HepG2 (cell line): ENCODE data around the gene KLRC4. TPM values are rescaled to one million over a fixed set of nuclear protein-coding genes. Genes with fewer than 3 reads are reported as not detected.

Experiments used
- ARHGAP35 ChIP-seq: sonication (generic); formaldehyde crosslinking; IDR thresholded peaks from 2 replicates; pipeline ENCODE4 v1.9.0; 2022; ENCODE audit warnings: mild to moderate bottlenecking, inconsistent platforms, moderate library complexity, missing genetic modification reagents, borderline replicate concordance
- ARNT2 ChIP-seq: sonication (generic); formaldehyde crosslinking; IDR thresholded peaks from 2 replicates; pipeline ENCODE4 v1.8.0; 2022; ENCODE audit warnings: mild to moderate bottlenecking, low read depth, missing genetic modification reagents, moderate library complexity
- CENPBD1 ChIP-seq: sonication (generic); formaldehyde crosslinking; IDR thresholded peaks from 2 replicates; pipeline ENCODE4 v1.8.0; 2022; ENCODE audit warnings: missing genetic modification reagents, low read depth, mild to moderate bottlenecking, borderline replicate concordance
- CHCHD3 ChIP-seq: sonication (generic); formaldehyde crosslinking; IDR thresholded peaks from 2 replicates; pipeline ENCODE4 v1.8.0; 2022; ENCODE audit warnings: mild to moderate bottlenecking, missing genetic modification reagents, moderate library complexity
- EEA1 ChIP-seq: sonication (generic); formaldehyde crosslinking; IDR thresholded peaks from 2 replicates; pipeline ENCODE4 v1.5.1; 2020; ENCODE audit warnings: mild to moderate bottlenecking, missing genetic modification reagents, borderline replicate concordance
- NR2F1 ChIP-seq, 2 experiments: fragments of 450-650 bp in 1 of 2; formaldehyde crosslinking in 1 of 2; IDR thresholded peaks; 2 replicates each; pipeline versions ENCODE4 v1.5.0 to v1.6.1; 2016 to 2020; ENCODE audit warnings: mild to moderate bottlenecking in 1 of 2, missing compliant biosample characterization in 1 of 2, missing genetic modification reagents in 1 of 2, moderate library complexity in 1 of 2
- RCOR2 ChIP-seq: IDR thresholded peaks from 2 replicates; pipeline ENCODE4 v1.6.1; 2016; ENCODE audit warnings: missing biosample characterization, missing genetic modification reagents
- RERE ChIP-seq: IDR thresholded peaks from 2 replicates; pipeline ENCODE4 v1.6.1; 2016; ENCODE audit warnings: low read depth, missing genetic modification reagents, missing compliant biosample characterization
- SALL2 ChIP-seq: sonication (generic); formaldehyde crosslinking; IDR thresholded peaks from 2 replicates; pipeline ENCODE4 v1.8.1; 2023; ENCODE audit warnings: mild to moderate bottlenecking, missing genetic modification reagents, inconsistent platforms
- SP4 ChIP-seq: sonication (generic); formaldehyde crosslinking; IDR thresholded peaks from 2 replicates; pipeline ENCODE4 v1.8.1; 2023; ENCODE audit warnings: mild to moderate bottlenecking, missing genetic modification reagents
- SSRP1 ChIP-seq: IDR thresholded peaks from 2 replicates; pipeline ENCODE4 v1.6.1; 2016; ENCODE audit warnings: control low read depth
- TMF1 ChIP-seq: sonication (generic); formaldehyde crosslinking; IDR thresholded peaks from 2 replicates; pipeline ENCODE4 v1.8.1; 2022; ENCODE audit warnings: low read depth, missing genetic modification reagents
- ZBTB44 ChIP-seq: sonication (generic); formaldehyde crosslinking; IDR thresholded peaks from 2 replicates; pipeline ENCODE4 v1.4.0; 2020; ENCODE audit warnings: missing genetic modification reagents
- ZIK1 ChIP-seq: sonication (generic); formaldehyde crosslinking; IDR thresholded peaks from 2 replicates; pipeline ENCODE4 v1.5.0; 2020; ENCODE audit warnings: mild to moderate bottlenecking, low read depth, missing genetic modification reagents, borderline replicate concordance
- ZNF276 ChIP-seq: sonication (generic); formaldehyde crosslinking; IDR thresholded peaks from 2 replicates; pipeline ENCODE4 v1.4.0; 2020; ENCODE audit warnings: mild to moderate bottlenecking, low read depth, missing genetic modification reagents
- ZNF644 ChIP-seq: IDR thresholded peaks from 2 replicates; pipeline ENCODE4 v1.6.1; 2016; ENCODE audit warnings: low read depth
- ZNF75D ChIP-seq: sonication (generic); formaldehyde crosslinking; IDR thresholded peaks from 2 replicates; pipeline ENCODE4 v1.8.1; 2023; ENCODE audit warnings: missing genetic modification reagents, mild to moderate bottlenecking, borderline replicate concordance
- polyA plus RNA-seq, 8 experiments: library from polyadenylated mRNA; depleted of rRNA in 3 of 8; stranded (reverse) in 7 of 8; unstranded in 1 of 8; fragments of >200 nt; fragmentation: Illumina TruSeq in 4 of 8; extraction: Trizol in 4 of 8; gene quantifications; 2 replicates each; pipeline versions ENCODE4 v1.2.1 to v1.2.3, GENCODE V29; 2011 to 2016; ENCODE audit warnings: low read depth in 4 of 8, missing spikeins in 1 of 8, mixed read lengths in 1 of 8; ENCODE audit not compliant: insufficient read depth in 1 of 8
- total RNA-seq, 5 experiments: library from RNA; depleted of rRNA; stranded (reverse); fragments of >200 nt; fragmentation: Illumina TruSeq; extraction: Trizol; gene quantifications; 2 replicates each; pipeline ENCODE4 v1.2.3, GENCODE V29; 2016; ENCODE audit warnings: low read depth in 1 of 5

Gene KLRC4
- total and polyA plus RNA-seq, 2 of the 13 experiments (the other 11 are each of a cell fraction or from before 2014, with no cell fraction given) = 0.09 TPM; not detected in 1

- TF ChIP-seq RERE (CRISPR knock-in tag) (no peak), ZNF644 (peak; percentile 51; the same call in 1 of the 2 replicates), ZBTB44 (CRISPR knock-in tag) (no peak), TMF1 (CRISPR knock-in tag) (no peak), SALL2 (CRISPR knock-in tag) (no peak), SSRP1 (CRISPR knock-in tag) (no peak), NR2F1 (CRISPR knock-in tag; IDR thresholded peaks at IDR 0.05) (no peak), CENPBD1 (CRISPR knock-in tag) (no peak), CHCHD3 (CRISPR knock-in tag) (no peak), ARHGAP35 (CRISPR knock-in tag) (no peak), ZIK1 (CRISPR knock-in tag) (no peak), ZNF276 (CRISPR knock-in tag) (no peak), RCOR2 (0 out of 2 replicates have a peak, but pooled peaks have one; percentile 34), SP4 (CRISPR knock-in tag) (no peak), ARNT2 (CRISPR knock-in tag) (no peak), EEA1 (no peak), ZNF75D (CRISPR knock-in tag) (no peak)
Observed at GRCh38 chr12:10395390-10395998, 14.1 kb downstream of the KLRC4 start (continued).
